Measurements from ENCODE around the gene SYT3. TPM values are rescaled to one million over a fixed set of nuclear protein-coding genes. Genes with fewer than 3 reads are reported as not detected.
"Not testable (repeated sequence)": the region's sequence is repeated elsewhere in the genome, so short reads cannot be mapped to it uniquely, and the experiment has no call there.

Gene SYT3
- total RNA-seq, 1 experiment from 2014 or later: 1.8 TPM

GRCh38 chr19:50626795-50627194, 12.9 kb downstream of the SYT3 start:
- intact Hi-C loops (cut with micrococcal nuclease; ENCODE audit: unreplicated experiment): no loop called here
- TF ChIP-seq EZH2 (IDR thresholded peaks at IDR 0.05; ENCODE audit: borderline replicate concordance, low read depth, low read length, poor library complexity, severe bottlenecking) (no peak), CTCF (conservative IDR thresholded peaks at IDR 0.05; ENCODE audit: low read depth, low read length) (no peak)
- H3K9me3 ChIP-seq (ENCODE audit: low read depth, low read length, poor library complexity, severe bottlenecking): no peaks in the 10 kb centered on the region
- ChIA-PET CTCF (interaction anchor here (1.1 kb wide), 1 partner anchor 19 kb away, joined by 11 read pairs; no protein-coding TSS in a partner anchor), POLR2A (ENCODE audit: low non-redundant PET) (no interaction called here)
- H3K27me3 ChIP-seq (replicated peaks; ENCODE audit: insufficient read depth, low read depth, low read length, poor library complexity): no peaks in the 10 kb centered on the region
- no peaks in the 10 kb centered on the region for H3K36me3 ChIP-seq (ENCODE audit: insufficient read depth, low read length, poor library complexity, severe bottlenecking)
- no peak overlapping the region for H3K27ac ChIP-seq (ENCODE audit: low read depth, low read length, poor library complexity, severe bottlenecking)
- H3K4me3 ChIP-seq (ENCODE audit: low read depth, low read length, poor library complexity, severe bottlenecking): no peak overlapping the region
- H3K4me1 ChIP-seq (ENCODE audit: insufficient read depth, low read length, poor library complexity, severe bottlenecking): no peaks in the 10 kb centered on the region
- DNase-seq (ENCODE audit: low spot score): no peak
- BruUV-seq (replicated peaks): no TSS peak

GRCh38 chr19:50626011-50626410, 13.7 kb downstream of the SYT3 start:
- Histone ChIP-seq H3K4me3 (ENCODE audit: low read depth, low read length, poor library complexity, severe bottlenecking) (no peak overlapping the region), H3K4me1 (ENCODE audit: insufficient read depth, low read length, poor library complexity, severe bottlenecking) (no peaks in the 10 kb centered on the region), H3K36me3 (ENCODE audit: insufficient read depth, low read length, poor library complexity, severe bottlenecking) (no peaks in the 10 kb centered on the region), H3K27me3 (replicated peaks; ENCODE audit: insufficient read depth, low read depth, low read length, poor library complexity) (no peaks in the 10 kb centered on the region), H3K27ac (ENCODE audit: low read depth, low read length, poor library complexity, severe bottlenecking) (no peak overlapping the region), H3K9me3 (ENCODE audit: low read depth, low read length, poor library complexity, severe bottlenecking) (no peaks in the 10 kb centered on the region)
- TF ChIP-seq CTCF (conservative IDR thresholded peaks at IDR 0.05; ENCODE audit: low read depth, low read length) (no peak), EZH2 (IDR thresholded peaks at IDR 0.05; ENCODE audit: borderline replicate concordance, low read depth, low read length, poor library complexity, severe bottlenecking) (no peak)
- ChIA-PET POLR2A (ENCODE audit: low non-redundant PET) (interaction anchor here (0.6 kb wide), 1 partner anchor 28 kb away, joined by 6 read pairs; no protein-coding TSS in a partner anchor), CTCF (no interaction called here)
- intact Hi-C loops (cut with micrococcal nuclease; ENCODE audit: unreplicated experiment): no loop called here
- DNase-seq (ENCODE audit: low spot score): no peak
- BruUV-seq (replicated peaks): no TSS peak

- Histone ChIP-seq H3K4me3 (ENCODE audit: low read depth, low read length, poor library complexity, severe bottlenecking) (no peak overlapping the region), H3K27me3 (replicated peaks; ENCODE audit: insufficient read depth, low read depth, low read length, poor library complexity) (no peaks in the 10 kb centered on the region), H3K36me3 (ENCODE audit: insufficient read depth, low read length, poor library complexity, severe bottlenecking) (no peaks in the 10 kb centered on the region), H3K9me3 (ENCODE audit: low read depth, low read length, poor library complexity, severe bottlenecking) (no peaks in the 10 kb centered on the region), H3K4me1 (ENCODE audit: insufficient read depth, low read length, poor library complexity, severe bottlenecking) (no peaks in the 10 kb centered on the region), H3K27ac (ENCODE audit: low read depth, low read length, poor library complexity, severe bottlenecking) (no peak overlapping the region)
- CTCF ChIA-PET: interaction anchor here (0.6 kb wide), 1 partner anchor 321 kb away, joined by 7 read pairs; no protein-coding TSS in a partner anchor
- no peak for TF ChIP-seq EZH2 (IDR thresholded peaks at IDR 0.05; ENCODE audit: borderline replicate concordance, low read depth, low read length, poor library complexity, severe bottlenecking)
- no peak for TF ChIP-seq CTCF (conservative IDR thresholded peaks at IDR 0.05; ENCODE audit: low read depth, low read length)
- no TSS peak for BruUV-seq (replicated peaks)
- POLR2A ChIA-PET (ENCODE audit: low non-redundant PET): no interaction called here
- no peak for DNase-seq (ENCODE audit: low spot score)
- intact Hi-C loops (cut with micrococcal nuclease; ENCODE audit: unreplicated experiment): no loop called here
These were observed 14.6 kb downstream of the SYT3 start for GRCh38 chr19:50624949-50625600.

- DNase-seq (ENCODE audit: low spot score); H3K27me3 ChIP-seq (replicated peaks; ENCODE audit: insufficient read depth, low read depth, low read length, poor library complexity); H3K9me3 ChIP-seq (ENCODE audit: low read depth, low read length, poor library complexity, severe bottlenecking); H3K4me1 ChIP-seq (ENCODE audit: insufficient read depth, low read length, poor library complexity, severe bottlenecking); H3K4me3 ChIP-seq (ENCODE audit: low read depth, low read length, poor library complexity, severe bottlenecking); POLR2A ChIA-PET (ENCODE audit: low non-redundant PET); H3K27ac ChIP-seq (ENCODE audit: low read depth, low read length, poor library complexity, severe bottlenecking); BruUV-seq (replicated peaks); CTCF ChIA-PET; intact Hi-C loops (cut with micrococcal nuclease; ENCODE audit: unreplicated experiment); H3K36me3 ChIP-seq (ENCODE audit: insufficient read depth, low read length, poor library complexity, severe bottlenecking): not testable (repeated sequence)
These were observed 19.2 kb downstream of the SYT3 start for GRCh38 chr19:50620394-50620906.

GRCh38 chr19:50619184-50619583, 20.5 kb downstream of the SYT3 start:
- H3K4me1 ChIP-seq (ENCODE audit: insufficient read depth, low read length, poor library complexity, severe bottlenecking); CTCF ChIA-PET; H3K27ac ChIP-seq (ENCODE audit: low read depth, low read length, poor library complexity, severe bottlenecking); H3K27me3 ChIP-seq (replicated peaks; ENCODE audit: insufficient read depth, low read depth, low read length, poor library complexity); DNase-seq (ENCODE audit: low spot score); POLR2A ChIA-PET (ENCODE audit: low non-redundant PET); BruUV-seq (replicated peaks); H3K36me3 ChIP-seq (ENCODE audit: insufficient read depth, low read length, poor library complexity, severe bottlenecking); intact Hi-C loops (cut with micrococcal nuclease; ENCODE audit: unreplicated experiment); H3K4me3 ChIP-seq (ENCODE audit: low read depth, low read length, poor library complexity, severe bottlenecking); H3K9me3 ChIP-seq (ENCODE audit: low read depth, low read length, poor library complexity, severe bottlenecking): not testable (repeated sequence)
